PFSK-1 (cell line): Measurements from ENCODE around the gene TRIM47.

Experiments used
- FOXP2 ChIP-seq: optimal IDR thresholded peaks from 2 replicates; pipeline ENCODE3; 2011; ENCODE audit warnings: borderline replicate concordance, control low read depth, inconsistent platforms; ENCODE audit not compliant: insufficient read depth; ENCODE audit errors: extremely low read length, extremely low read depth
- POLR2AphosphoS5 ChIP-seq: IDR thresholded peaks from 2 replicates; pipeline ENCODE4 v1.6.1; 2012; ENCODE audit warnings: low read depth, mild to moderate bottlenecking, control low read depth, low read length, moderate library complexity
- SIN3A ChIP-seq: IDR thresholded peaks from 2 replicates; pipeline ENCODE4 v1.6.1; 2012; ENCODE audit warnings: mild to moderate bottlenecking, low read length, moderate library complexity, borderline replicate concordance; ENCODE audit not compliant: insufficient read depth
- TAF1 ChIP-seq: IDR thresholded peaks from 2 replicates; pipeline ENCODE4 v1.6.1; 2012; ENCODE audit warnings: low read length, control low read depth, borderline replicate concordance; ENCODE audit not compliant: insufficient read depth
- TF ChIP-seq, protein P1 (sequence below), 2 experiments: IDR thresholded peaks; 2 replicates each; pipeline versions ENCODE4 v1.6.1 to v1.8.0; 2011 to 2012; ENCODE audit warnings: low read depth in 2 of 2, low read length in 2 of 2, control low read depth in 1 of 2, inconsistent platforms in 1 of 2, mild to moderate bottlenecking in 1 of 2, moderate library complexity in 1 of 2; ENCODE audit not compliant: insufficient read depth in 1 of 2

TRIM47 gene

GRCh38 chr17:75895370-75896155 lies 17.2 kb upstream of the TRIM47 start:
- TF ChIP-seq FOXP2 (no peak), POLR2AphosphoS5 (no peak), TAF1 (no peak), SIN3A (no peak)
- TF ChIP-seq, protein P1, sequence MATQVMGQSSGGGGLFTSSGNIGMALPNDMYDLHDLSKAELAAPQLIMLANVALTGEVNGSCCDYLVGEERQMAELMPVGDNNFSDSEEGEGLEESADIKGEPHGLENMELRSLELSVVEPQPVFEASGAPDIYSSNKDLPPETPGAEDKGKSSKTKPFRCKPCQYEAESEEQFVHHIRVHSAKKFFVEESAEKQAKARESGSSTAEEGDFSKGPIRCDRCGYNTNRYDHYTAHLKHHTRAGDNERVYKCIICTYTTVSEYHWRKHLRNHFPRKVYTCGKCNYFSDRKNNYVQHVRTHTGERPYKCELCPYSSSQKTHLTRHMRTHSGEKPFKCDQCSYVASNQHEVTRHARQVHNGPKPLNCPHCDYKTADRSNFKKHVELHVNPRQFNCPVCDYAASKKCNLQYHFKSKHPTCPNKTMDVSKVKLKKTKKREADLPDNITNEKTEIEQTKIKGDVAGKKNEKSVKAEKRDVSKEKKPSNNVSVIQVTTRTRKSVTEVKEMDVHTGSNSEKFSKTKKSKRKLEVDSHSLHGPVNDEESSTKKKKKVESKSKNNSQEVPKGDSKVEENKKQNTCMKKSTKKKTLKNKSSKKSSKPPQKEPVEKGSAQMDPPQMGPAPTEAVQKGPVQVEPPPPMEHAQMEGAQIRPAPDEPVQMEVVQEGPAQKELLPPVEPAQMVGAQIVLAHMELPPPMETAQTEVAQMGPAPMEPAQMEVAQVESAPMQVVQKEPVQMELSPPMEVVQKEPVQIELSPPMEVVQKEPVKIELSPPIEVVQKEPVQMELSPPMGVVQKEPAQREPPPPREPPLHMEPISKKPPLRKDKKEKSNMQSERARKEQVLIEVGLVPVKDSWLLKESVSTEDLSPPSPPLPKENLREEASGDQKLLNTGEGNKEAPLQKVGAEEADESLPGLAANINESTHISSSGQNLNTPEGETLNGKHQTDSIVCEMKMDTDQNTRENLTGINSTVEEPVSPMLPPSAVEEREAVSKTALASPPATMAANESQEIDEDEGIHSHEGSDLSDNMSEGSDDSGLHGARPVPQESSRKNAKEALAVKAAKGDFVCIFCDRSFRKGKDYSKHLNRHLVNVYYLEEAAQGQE (IDR thresholded peaks at IDR 0.05; ENCODE audit: insufficient read depth in 1 of 2, low read depth in 2 of 2, low read length in 2 of 2) = no peak

GRCh38 chr17:75894049-75894733 lies 15.8 kb upstream of the TRIM47 start:
- TF ChIP-seq POLR2AphosphoS5 = no peak
- no peak for TF ChIP-seq TAF1
- no peak for TF ChIP-seq FOXP2
- TF ChIP-seq SIN3A = no peak
- TF ChIP-seq, protein P1 (IDR thresholded peaks at IDR 0.05; ENCODE audit: insufficient read depth in 1 of 2, low read depth in 2 of 2, low read length in 2 of 2) = no peak

- TF ChIP-seq, protein P1 (IDR thresholded peaks at IDR 0.05; ENCODE audit: insufficient read depth in 1 of 2, low read depth in 2 of 2, low read length in 2 of 2) = no peak
- TF ChIP-seq POLR2AphosphoS5 = no peak; the same call in 1 of the 2 replicates
- TF ChIP-seq TAF1 = no peak
- TF ChIP-seq SIN3A = no peak
- TF ChIP-seq FOXP2 = no peak
Measured at GRCh38 chr17:75893305-75894048, 15.1 kb upstream of the TRIM47 start.

DNA sequence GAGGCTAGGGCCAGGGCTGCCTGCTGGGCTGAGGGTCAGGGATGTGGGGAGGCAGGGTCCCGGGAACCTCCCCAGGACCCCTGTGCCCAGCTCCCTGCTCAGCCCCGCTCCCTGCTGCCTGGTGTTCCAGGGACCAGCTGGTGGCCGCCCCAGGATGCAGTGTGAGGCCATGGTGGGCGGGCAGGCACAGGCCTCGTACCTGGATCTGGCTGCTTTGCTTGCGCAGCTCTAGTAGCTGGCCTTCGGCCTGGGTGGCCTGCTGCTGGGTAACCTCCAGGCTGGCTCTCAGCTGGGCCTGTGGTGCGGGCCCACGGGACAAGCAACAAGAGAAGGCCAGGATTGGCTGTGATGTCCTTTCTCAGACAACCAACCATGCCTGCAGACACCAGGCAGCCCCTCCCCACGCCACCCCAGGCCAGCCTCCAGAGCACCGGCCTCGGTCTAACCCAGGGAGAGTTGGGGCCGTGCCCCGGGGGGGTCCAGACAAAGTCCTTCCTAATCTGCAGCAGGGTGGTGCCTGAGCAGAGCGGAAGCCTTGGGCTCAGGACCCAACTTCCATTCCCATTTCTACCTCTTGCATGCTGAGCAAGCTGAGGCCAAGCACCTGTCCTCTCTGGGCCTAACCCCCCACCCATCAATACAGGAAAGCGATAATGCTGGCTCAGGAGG lies 14.3 kb upstream of the TRIM47 start:
- TF ChIP-seq FOXP2 = no peak
- TF ChIP-seq, protein P1 (IDR thresholded peaks at IDR 0.05; ENCODE audit: insufficient read depth in 1 of 2, low read depth in 2 of 2, low read length in 2 of 2) = no peak
- TF ChIP-seq SIN3A = no peak
- TF ChIP-seq POLR2AphosphoS5 = no peak
- no peak for TF ChIP-seq TAF1
